Osteoblast (primary cell): ENCODE results near the gene PTPRT. TPM values are rescaled to one million over a fixed set of nuclear protein-coding genes. Genes with fewer than 3 reads are reported as not detected.

Experiments used
- DNase-seq: peaks from one replicate; pipeline ENCODE4 v3.0.0; 2011; ENCODE audit warnings: low spot score, mixed read lengths; ENCODE audit not compliant: insufficient read length; ENCODE audit errors: missing footprints
- H2AFZ ChIP-seq: 2 replicates; pipeline ENCODE4 v1.6.0; 2011; ENCODE audit warnings: mild to moderate bottlenecking, low read length
- H3K27ac ChIP-seq: 2 replicates; pipeline ENCODE4 v1.5.1; 2011; ENCODE audit warnings: mild to moderate bottlenecking, low read depth, low read length, moderate library complexity
- H3K27me3 ChIP-seq: 2 replicates; pipeline ENCODE4 v1.6.0; 2012; ENCODE audit warnings: mild to moderate bottlenecking, control low read depth, inconsistent platforms, low read length, moderate library complexity; ENCODE audit not compliant: insufficient read depth
- H3K36me3 ChIP-seq: 2 replicates; pipeline ENCODE4 v1.5.1; 2011; ENCODE audit warnings: mild to moderate bottlenecking, low read length, control low read depth, moderate library complexity; ENCODE audit not compliant: insufficient read depth
- H3K4me1 ChIP-seq: 2 replicates; pipeline ENCODE4 v1.5.1; 2011; ENCODE audit warnings: mild to moderate bottlenecking, low read length, control low read depth, moderate library complexity; ENCODE audit not compliant: insufficient read depth
- H3K4me2 ChIP-seq: 2 replicates; pipeline ENCODE4 v1.6.0; 2011; ENCODE audit warnings: mild to moderate bottlenecking, low read length; ENCODE audit not compliant: insufficient read depth
- H3K4me3 ChIP-seq: fragments of 200-600 bp; sonication (generic); 3 replicates; pipeline ENCODE4 v1.5.1; 2012; ENCODE audit warnings: mild to moderate bottlenecking, low read length, inconsistent platforms; ENCODE audit not compliant: insufficient read depth
- H3K79me2 ChIP-seq: 2 replicates; pipeline ENCODE4 v1.6.0; 2012; ENCODE audit warnings: mild to moderate bottlenecking, low read length, control low read depth, inconsistent platforms; ENCODE audit not compliant: insufficient read depth
- H3K9me3 ChIP-seq: 2 replicates; pipeline ENCODE4 v1.5.1; 2011; ENCODE audit warnings: low read depth, low read length, control low read depth
- H4K20me1 ChIP-seq: 2 replicates; pipeline ENCODE4 v1.6.0; 2012; ENCODE audit warnings: mild to moderate bottlenecking, low read length, control low read depth; ENCODE audit not compliant: insufficient read depth
- total RNA-seq: library from RNA; depleted of rRNA; stranded (reverse); fragments of >200 nt; gene quantifications from 2 replicates; pipeline ENCODE4 v1.2.3, GENCODE V29; 2012
- TF ChIP-seq, protein P1 (sequence below): IDR thresholded peaks from 2 replicates; pipeline ENCODE4 v1.5.1; 2011; ENCODE audit warnings: mild to moderate bottlenecking, low read depth, low read length, moderate library complexity; ENCODE audit errors: extremely low read depth

PTPRT gene
- total RNA-seq, 1 donor = not detected

DNA sequence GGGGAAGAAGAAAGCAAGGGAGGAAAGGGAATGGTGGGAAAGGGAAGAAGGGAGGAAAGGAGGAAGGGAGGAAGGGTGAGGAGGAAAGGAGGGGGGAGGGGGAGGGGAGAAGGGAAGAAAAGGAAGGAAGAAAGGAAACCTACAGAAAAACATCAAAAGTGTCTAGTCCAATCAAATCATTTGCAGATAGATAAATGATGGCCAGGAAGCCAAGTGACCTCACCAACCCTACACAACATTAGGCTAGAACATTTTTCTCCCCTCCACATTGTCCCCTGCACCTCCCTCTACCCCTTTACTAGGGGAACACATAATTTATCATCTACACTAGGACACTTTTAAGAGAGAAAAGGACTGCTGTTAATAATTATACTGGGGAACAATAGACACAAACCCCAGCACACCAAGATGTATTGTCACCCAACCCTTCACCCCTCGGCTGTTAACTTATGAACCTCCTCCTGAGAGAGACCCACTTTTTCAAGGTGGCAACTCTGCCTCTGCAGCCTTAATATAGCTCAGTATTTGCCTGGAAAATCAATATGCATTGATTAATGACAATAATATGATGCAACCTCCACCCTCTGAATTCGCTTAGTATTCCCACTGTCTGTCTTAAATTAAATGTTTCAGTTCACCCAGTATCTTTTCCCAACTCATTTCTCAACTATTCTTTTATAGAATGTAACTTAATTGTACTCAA is 231.2 kb downstream of the PTPRT start:
- TF ChIP-seq, protein P1, sequence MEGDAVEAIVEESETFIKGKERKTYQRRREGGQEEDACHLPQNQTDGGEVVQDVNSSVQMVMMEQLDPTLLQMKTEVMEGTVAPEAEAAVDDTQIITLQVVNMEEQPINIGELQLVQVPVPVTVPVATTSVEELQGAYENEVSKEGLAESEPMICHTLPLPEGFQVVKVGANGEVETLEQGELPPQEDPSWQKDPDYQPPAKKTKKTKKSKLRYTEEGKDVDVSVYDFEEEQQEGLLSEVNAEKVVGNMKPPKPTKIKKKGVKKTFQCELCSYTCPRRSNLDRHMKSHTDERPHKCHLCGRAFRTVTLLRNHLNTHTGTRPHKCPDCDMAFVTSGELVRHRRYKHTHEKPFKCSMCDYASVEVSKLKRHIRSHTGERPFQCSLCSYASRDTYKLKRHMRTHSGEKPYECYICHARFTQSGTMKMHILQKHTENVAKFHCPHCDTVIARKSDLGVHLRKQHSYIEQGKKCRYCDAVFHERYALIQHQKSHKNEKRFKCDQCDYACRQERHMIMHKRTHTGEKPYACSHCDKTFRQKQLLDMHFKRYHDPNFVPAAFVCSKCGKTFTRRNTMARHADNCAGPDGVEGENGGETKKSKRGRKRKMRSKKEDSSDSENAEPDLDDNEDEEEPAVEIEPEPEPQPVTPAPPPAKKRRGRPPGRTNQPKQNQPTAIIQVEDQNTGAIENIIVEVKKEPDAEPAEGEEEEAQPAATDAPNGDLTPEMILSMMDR = no peak
- Histone ChIP-seq H3K79me2 (no peaks in the 10 kb centered on the region), H3K4me1 (no peaks in the 10 kb centered on the region), H4K20me1 (no peaks in the 10 kb centered on the region), H3K27me3 (no peaks in the 10 kb centered on the region), H3K27ac (no peak overlapping the region), H3K9me3 (no peaks in the 10 kb centered on the region), H2AFZ (no peak overlapping the region), H3K4me2 (no peak overlapping the region), H3K4me3 (no peak overlapping the region), H3K36me3 (no peaks in the 10 kb centered on the region)
- no peak for DNase-seq

DNA sequence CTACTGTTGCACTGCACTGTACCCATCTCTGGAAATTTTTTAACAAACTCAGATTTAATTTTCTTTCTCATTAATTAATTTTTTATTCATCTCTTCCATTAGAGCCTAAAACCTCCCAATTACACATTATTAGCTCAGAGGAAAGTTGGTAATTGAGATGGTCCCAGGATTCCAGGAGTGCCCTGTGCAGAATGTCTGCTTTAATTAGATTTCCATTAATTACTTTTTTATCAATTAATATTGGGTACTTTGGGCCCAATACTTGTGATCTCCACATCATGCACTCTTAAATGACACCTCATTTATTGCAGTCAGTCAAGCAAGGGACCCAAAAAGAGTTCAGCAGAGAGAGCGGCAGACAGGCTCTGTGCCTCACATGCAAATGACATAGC is 232.0 kb downstream of the PTPRT start:
- Histone ChIP-seq H3K4me1 (no peaks in the 10 kb centered on the region), H3K36me3 (no peaks in the 10 kb centered on the region), H3K27ac (no peak overlapping the region), H4K20me1 (no peaks in the 10 kb centered on the region), H2AFZ (no peak overlapping the region), H3K79me2 (no peaks in the 10 kb centered on the region), H3K27me3 (no peaks in the 10 kb centered on the region), H3K9me3 (no peaks in the 10 kb centered on the region), H3K4me2 (no peak overlapping the region), H3K4me3 (no peak overlapping the region)
- TF ChIP-seq, protein P1 = no peak
- DNase-seq = no peak

DNA sequence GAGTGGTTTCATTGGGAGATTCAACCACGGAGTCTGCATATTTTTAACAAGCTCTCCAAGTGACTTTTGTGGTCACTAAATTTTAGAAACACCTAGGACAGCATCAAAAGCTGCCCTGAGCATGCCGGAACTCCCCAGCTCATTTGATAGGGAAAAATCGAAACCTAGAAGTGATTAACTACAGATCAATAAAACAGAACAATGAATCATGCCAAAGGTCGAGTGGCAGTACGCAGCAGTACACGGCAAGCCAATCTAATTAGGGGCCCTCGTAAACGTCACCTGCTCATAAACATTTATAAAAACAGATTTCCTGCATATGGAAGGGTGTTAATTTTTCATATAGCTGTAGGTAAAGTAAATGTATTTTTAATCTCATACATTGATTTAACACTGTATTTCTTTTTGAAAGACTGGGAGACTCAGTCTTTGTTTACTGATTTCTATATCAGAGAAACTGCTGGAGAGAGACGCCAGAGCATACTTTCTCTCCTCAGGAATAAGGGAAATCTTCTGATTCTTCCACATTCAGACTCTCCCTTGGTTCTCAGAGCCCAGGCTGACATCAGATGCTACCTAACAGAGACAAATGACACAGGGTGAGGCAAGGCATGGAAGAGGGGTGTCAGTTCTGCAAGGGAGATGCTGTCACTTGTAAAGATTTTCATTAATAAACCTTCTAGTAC is 232.5 kb downstream of the PTPRT start:
- Histone ChIP-seq H3K79me2 (no peaks in the 10 kb centered on the region), H3K36me3 (no peaks in the 10 kb centered on the region), H3K4me1 (no peaks in the 10 kb centered on the region), H3K27me3 (no peaks in the 10 kb centered on the region), H3K27ac (no peak overlapping the region), H3K9me3 (peaks cover 4% of the 10 kb centered on the region), H2AFZ (no peak overlapping the region), H3K4me3 (no peak overlapping the region), H4K20me1 (no peaks in the 10 kb centered on the region), H3K4me2 (no peak overlapping the region)
- DNase-seq = no peak
- TF ChIP-seq, protein P1 = no peak

DNA sequence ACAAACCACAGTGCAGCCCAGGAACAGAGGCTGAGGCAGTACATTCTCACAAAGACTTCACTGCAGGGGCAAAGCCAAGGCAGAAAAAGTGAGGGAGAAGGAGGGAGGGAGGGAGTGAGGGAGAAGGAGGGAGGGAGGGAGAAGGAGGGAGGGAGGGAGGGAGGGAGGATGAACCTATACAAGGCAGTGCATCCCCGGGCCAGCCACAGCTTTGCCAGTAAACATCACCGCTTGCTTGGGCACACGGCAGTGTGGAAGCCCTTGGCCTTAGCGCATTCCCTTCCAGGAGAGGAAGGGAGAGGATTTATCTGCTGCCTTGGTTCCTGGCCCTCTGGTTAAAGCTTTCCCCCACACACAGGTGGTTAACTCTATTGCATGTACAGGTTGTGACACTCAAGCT is 234.0 kb downstream of the PTPRT start:
- Histone ChIP-seq H4K20me1 (no peaks in the 10 kb centered on the region), H3K36me3 (no peaks in the 10 kb centered on the region), H3K4me2 (no peak overlapping the region), H3K27ac (no peak overlapping the region), H3K79me2 (no peaks in the 10 kb centered on the region), H3K9me3 (peaks cover 4% of the 10 kb centered on the region), H3K4me1 (no peaks in the 10 kb centered on the region), H3K27me3 (no peaks in the 10 kb centered on the region), H3K4me3 (no peak overlapping the region), H2AFZ (no peak overlapping the region)
- no peak for DNase-seq
- TF ChIP-seq, protein P1 = no peak
